OCI-LY3 (cell line): ENCODE measurements around the gene CEACAM5.

Experiments used
- CTCF ChIP-seq: fragments of 200-600, 300-600 bp; sonication (generic); IDR thresholded peaks from 2 replicates; pipeline ENCODE4 v1.5.1; 2014; ENCODE audit warnings: antibody characterized with exemption, low read length, low read depth
- EZH2phosphoT487 ChIP-seq: fragments of 200-600 bp; shearing (Covaris generic); IDR thresholded peaks from 2 replicates; pipeline ENCODE4 v1.6.1; 2018; ENCODE audit warnings: antibody characterized with exemption, mixed run types, low read depth

DNA sequence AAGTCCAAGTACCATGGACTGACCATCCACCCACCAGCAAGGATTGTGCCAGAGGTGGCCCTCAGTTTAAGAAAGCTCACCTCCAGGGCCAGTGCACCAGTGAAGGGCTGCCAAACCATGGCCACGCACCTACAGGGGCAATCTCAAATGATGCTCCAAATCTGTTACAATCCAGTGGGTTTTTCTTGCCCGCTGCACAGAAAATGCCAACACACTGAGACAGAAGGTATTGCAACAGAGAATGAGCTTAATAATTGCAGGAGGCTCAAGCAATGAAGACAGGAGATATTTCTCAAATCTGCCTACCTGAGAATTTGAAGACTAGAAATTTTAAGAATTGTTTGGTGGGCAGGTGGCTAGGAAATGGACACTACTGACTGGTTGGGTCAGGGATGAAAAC lies 42.4 kb upstream of the CEACAM5 start:
- no peak for TF ChIP-seq CTCF
- no peak for TF ChIP-seq EZH2phosphoT487
